Neural crest cell (in vitro differentiated cells): ENCODE data around the gene SCNN1A. TPM values are rescaled to one million over a fixed set of nuclear protein-coding genes. Genes with fewer than 3 reads are reported as not detected.
"Not testable (repeated sequence)": the region's sequence is repeated elsewhere in the genome, so short reads cannot be mapped to it uniquely, and the experiment has no call there.

Source experiments
- DNase-seq: peaks from one replicate; pipeline ENCODE4 v3.0.0; 2021; ENCODE audit warnings: low read depth, mixed read lengths, low spot score
- H3K27ac Mint-ChIP-seq: one replicate; pipeline ENCODE4 v1.8.0; 2021; ENCODE audit warnings: mild to moderate bottlenecking, mixed read lengths; ENCODE audit not compliant: unreplicated experiment
- H3K27me3 Mint-ChIP-seq: 2 replicates; pipeline ENCODE4 v1.8.0; 2021; ENCODE audit warnings: low read depth, mild to moderate bottlenecking, mixed read lengths
- H3K36me3 Mint-ChIP-seq: 2 replicates; pipeline ENCODE4 v1.8.0; 2021; ENCODE audit warnings: low read depth, mild to moderate bottlenecking, mixed read lengths
- H3K4me1 Mint-ChIP-seq: 2 replicates; pipeline ENCODE4 v1.8.0; 2021; ENCODE audit warnings: mixed read lengths
- H3K4me3 Mint-ChIP-seq: one replicate; pipeline ENCODE4 v1.8.0; 2021; ENCODE audit warnings: mild to moderate bottlenecking, mixed read lengths
- H3K9me3 Mint-ChIP-seq: 2 replicates; pipeline ENCODE4 v1.8.0; 2021; ENCODE audit warnings: mixed read lengths
- CTCF ChIP-seq: fragments of 200-600 bp; sonication (generic); conservative IDR thresholded peaks from 2 replicates; pipeline ENCODE4 v1.5.0; 2021; ENCODE audit warnings: antibody characterized with exemption, mild to moderate bottlenecking
- total RNA-seq: library from RNA; stranded (reverse); gene quantifications from 2 replicates; pipeline ENCODE4 v1.2.1, GENCODE V29; 2021

SCNN1A gene
- total RNA-seq, 1 donor from 2014 or later, result not detected

- no peak for TF ChIP-seq CTCF
- Mint-ChIP-seq H3K9me3 (no peaks in the 10 kb centered on the region), H3K4me1 (peaks cover 25% of the 10 kb centered on the region), H3K36me3 (peaks cover 2% of the 10 kb centered on the region), H3K27ac (no peak overlapping the region), H3K27me3 (no peaks in the 10 kb centered on the region), H3K4me3 (no peak overlapping the region)
- no peak for DNase-seq
Observed at GRCh38 chr12:6338955-6339354, 36.4 kb downstream of the SCNN1A start.

GRCh38 chr12:6338536-6338935, 36.8 kb downstream of the SCNN1A start:
- not testable (repeated sequence) for H3K27ac Mint-ChIP-seq, H3K27me3 Mint-ChIP-seq, H3K9me3 Mint-ChIP-seq, H3K36me3 Mint-ChIP-seq, H3K4me3 Mint-ChIP-seq, DNase-seq
- H3K4me1 Mint-ChIP-seq, result peaks cover 23% of the 10 kb centered on the region

GRCh38 chr12:6337958-6338433, 37.4 kb downstream of the SCNN1A start:
- Mint-ChIP-seq H3K4me1 (peaks cover 18% of the 10 kb centered on the region), H3K27ac (no peak overlapping the region), H3K4me3 (no peak overlapping the region), H3K36me3 (peaks cover 2% of the 10 kb centered on the region), H3K27me3 (no peaks in the 10 kb centered on the region), H3K9me3 (no peaks in the 10 kb centered on the region)
- TF ChIP-seq CTCF, result no peak
- no peak for DNase-seq

- Mint-ChIP-seq H3K4me1 (peaks cover 15% of the 10 kb centered on the region), H3K27ac (peak overlapping the region; percentile 97), H3K9me3 (no peaks in the 10 kb centered on the region), H3K4me3 (no peak overlapping the region), H3K36me3 (peaks cover 2% of the 10 kb centered on the region), H3K27me3 (no peaks in the 10 kb centered on the region)
- TF ChIP-seq CTCF, result no peak
- DNase-seq, result no peak
Observed at GRCh38 chr12:6336889-6337853, 38.2 kb downstream of the SCNN1A start.

- DNase-seq, result peak; percentile 74
- Mint-ChIP-seq H3K9me3 (no peaks in the 10 kb centered on the region), H3K36me3 (peaks cover 5% of the 10 kb centered on the region), H3K27ac (peak overlapping the region; percentile 97), H3K27me3 (no peaks in the 10 kb centered on the region), H3K4me3 (no peak overlapping the region), H3K4me1 (peaks cover 9% of the 10 kb centered on the region)
- no peak for TF ChIP-seq CTCF
Observed at GRCh38 chr12:6336079-6336888, 39.1 kb downstream of the SCNN1A start.
